ENCODE measurements around the gene SMIM34.
"Not testable (repeated sequence)": the region's sequence is repeated elsewhere in the genome, so short reads cannot be mapped to it uniquely, and the experiment has no call there.

SMIM34 gene

GRCh38 chr21:34423805-34424204, at the start of gene SMIM34:
TSS of gene SMIM34 (minus strand) at chr21:34423951. CDS start at chr21:34423839, 112 bp downstream.
- not testable (repeated sequence) for DNase-seq

- DNase-seq = not testable (repeated sequence)
These were observed 43.6 kb upstream of the SMIM34 start for GRCh38 chr21:34467333-34467732.

- not testable (repeated sequence) for DNase-seq
These were observed 35.7 kb upstream of the SMIM34 start for GRCh38 chr21:34459426-34459825.

GRCh38 chr21:34458266-34458665, 34.5 kb upstream of the SMIM34 start:
- DNase-seq = not testable (repeated sequence)

GRCh38 chr21:34456180-34456579, 32.4 kb upstream of the SMIM34 start:
- DNase-seq = not testable (repeated sequence)

GRCh38 chr21:34455628-34456027, 31.9 kb upstream of the SMIM34 start:
- DNase-seq = not testable (repeated sequence)

- DNase-seq = not testable (repeated sequence)
These were observed 23.3 kb upstream of the SMIM34 start for GRCh38 chr21:34447018-34447417.

GRCh38 chr21:34443486-34443885, 19.7 kb upstream of the SMIM34 start:
- DNase-seq = not testable (repeated sequence)

- DNase-seq = not testable (repeated sequence)
These were observed 6.0 kb upstream of the SMIM34 start for GRCh38 chr21:34429710-34430109.

- DNase-seq = not testable (repeated sequence)
These were observed 4.7 kb upstream of the SMIM34 start for GRCh38 chr21:34428441-34428840.

- not testable (repeated sequence) for DNase-seq
These were observed 3.6 kb upstream of the SMIM34 start for GRCh38 chr21:34427339-34427738.

- DNase-seq = not testable (repeated sequence)
These were observed 6.2 kb downstream of the SMIM34 start for GRCh38 chr21:34417448-34418077.

GRCh38 chr21:34407294-34407693, 16.5 kb downstream of the SMIM34 start:
- not testable (repeated sequence) for DNase-seq

GRCh38 chr21:34406676-34407075, 17.1 kb downstream of the SMIM34 start:
- DNase-seq = not testable (repeated sequence)

- DNase-seq = not testable (repeated sequence)
These were observed 17.6 kb downstream of the SMIM34 start for GRCh38 chr21:34406102-34406501.

- DNase-seq = not testable (repeated sequence)
These were observed 18.1 kb downstream of the SMIM34 start for GRCh38 chr21:34405686-34406085.

- DNase-seq = not testable (repeated sequence)
These were observed 19.0 kb downstream of the SMIM34 start for GRCh38 chr21:34404742-34405141.

- DNase-seq = not testable (repeated sequence)
These were observed 23.2 kb downstream of the SMIM34 start for GRCh38 chr21:34400522-34400921.

GRCh38 chr21:34383724-34384415, 39.9 kb downstream of the SMIM34 start:
- not testable (repeated sequence) for DNase-seq

GRCh38 chr21:34383138-34383537, 40.6 kb downstream of the SMIM34 start:
- not testable (repeated sequence) for DNase-seq

- not testable (repeated sequence) for DNase-seq
These were observed 48.2 kb downstream of the SMIM34 start for GRCh38 chr21:34375619-34375972.

- DNase-seq = not testable (repeated sequence)
These were observed 48.7 kb downstream of the SMIM34 start, which contains the start of gene SMIM11 for GRCh38 chr21:34374940-34375618. TSS of gene SMIM11 (plus strand) at chr21:34375507. CDS start at chr21:34379505, 3,998 bp downstream.

GRCh38 chr21:34374462-34374861, 49.3 kb downstream of the SMIM34 start:
- DNase-seq = not testable (repeated sequence)

Measured in CD4-positive, alpha-beta T cell treated with Interleukin-4 for 4 hours (primary cell).